H9 (cell line): ENCODE data around the gene DENND10. TPM values are rescaled to one million over a fixed set of nuclear protein-coding genes. Genes with fewer than 3 reads are reported as not detected.
"Not testable (repeated sequence)": the region's sequence is repeated elsewhere in the genome, so short reads cannot be mapped to it uniquely, and the experiment has no call there.

Source experiments
- DNase-seq: peaks from one replicate; pipeline ENCODE4 v3.0.0-alpha.2; 2017
- H2AFZ ChIP-seq: one replicate; pipeline ENCODE4 v1.6.1; 2013; ENCODE audit warnings: mild to moderate bottlenecking, low read length, control low read depth, moderate library complexity
- H2AK5ac ChIP-seq: 2 replicates; pipeline ENCODE4 v1.6.1; 2013; ENCODE audit warnings: low read length, control low read depth, mixed read lengths; ENCODE audit not compliant: insufficient read length
- H2BK120ac ChIP-seq: one replicate; pipeline ENCODE4 v1.6.1; 2013; ENCODE audit warnings: low read depth, mild to moderate bottlenecking, low read length, control low read depth, inconsistent platforms; ENCODE audit not compliant: poor library complexity, severe bottlenecking
- H2BK12ac ChIP-seq: 2 replicates; pipeline ENCODE4 v1.6.1; 2013; ENCODE audit warnings: low read length, control low read depth, mixed read lengths, low read depth; ENCODE audit not compliant: insufficient read length
- H2BK15ac ChIP-seq: 2 replicates; pipeline ENCODE4 v1.6.1; 2013; ENCODE audit warnings: low read depth, low read length, control low read depth
- H2BK20ac ChIP-seq: one replicate; pipeline ENCODE4 v1.6.1; 2013; ENCODE audit warnings: low read depth, mild to moderate bottlenecking, low read length, control low read depth, inconsistent platforms; ENCODE audit not compliant: poor library complexity, severe bottlenecking
- H2BK5ac ChIP-seq: 2 replicates; pipeline ENCODE4 v1.6.1; 2013; ENCODE audit warnings: low read length, control low read depth, mixed read lengths; ENCODE audit not compliant: insufficient read length
- H3K14ac ChIP-seq: 2 replicates; pipeline ENCODE4 v1.6.1; 2013; ENCODE audit warnings: low read length, control low read depth; ENCODE audit not compliant: insufficient read depth
- H3K18ac ChIP-seq: 2 replicates; pipeline ENCODE4 v1.6.1; 2013; ENCODE audit warnings: low read depth, mild to moderate bottlenecking, mixed read lengths, low read length, control low read depth; ENCODE audit not compliant: insufficient read length
- H3K23ac ChIP-seq: 2 replicates; pipeline ENCODE4 v1.6.1; 2013; ENCODE audit warnings: low read length, control low read depth, mixed read lengths, low read depth; ENCODE audit not compliant: insufficient read length
- H3K23me2 ChIP-seq: 2 replicates; pipeline ENCODE4 v1.6.1; 2013; ENCODE audit warnings: low read depth, mild to moderate bottlenecking, mixed read lengths, low read length, control low read depth; ENCODE audit not compliant: insufficient read length, poor library complexity, severe bottlenecking
- H3K27ac ChIP-seq: 2 replicates; pipeline ENCODE4 v1.5.1; 2013; ENCODE audit warnings: low read length, control low read depth, mixed read lengths, low read depth; ENCODE audit not compliant: insufficient read length
- H3K27me3 ChIP-seq: 2 replicates; pipeline ENCODE4 v1.6.1; 2013; ENCODE audit warnings: low read length, control low read depth, inconsistent platforms; ENCODE audit not compliant: insufficient read depth
- H3K4ac ChIP-seq: 2 replicates; pipeline ENCODE4 v1.6.1; 2013; ENCODE audit warnings: low read depth, mild to moderate bottlenecking, control low read depth, inconsistent platforms, low read length, moderate library complexity
- H3K4me1 ChIP-seq: 2 replicates; pipeline ENCODE4 v1.6.1; 2013; ENCODE audit warnings: low read length, control low read depth, inconsistent platforms; ENCODE audit not compliant: insufficient read depth
- H3K4me2 ChIP-seq: 2 replicates; pipeline ENCODE4 v1.6.1; 2013; ENCODE audit warnings: low read length, control low read depth, mixed read lengths; ENCODE audit not compliant: insufficient read length, insufficient read depth
- H3K56ac ChIP-seq: 2 replicates; pipeline ENCODE4 v1.6.1; 2013; ENCODE audit warnings: low read depth, mild to moderate bottlenecking, mixed read lengths, low read length, control low read depth; ENCODE audit not compliant: insufficient read length
- H3K79me1 ChIP-seq: 2 replicates; pipeline ENCODE4 v1.6.1; 2013; ENCODE audit warnings: low read depth, mild to moderate bottlenecking, moderate library complexity, low read length, control low read depth, inconsistent platforms; ENCODE audit not compliant: insufficient read depth, poor library complexity, severe bottlenecking
- H3K79me2 ChIP-seq: 2 replicates; pipeline ENCODE4 v1.6.1; 2013; ENCODE audit warnings: low read length, control low read depth, inconsistent platforms; ENCODE audit not compliant: insufficient read depth
- H3K9ac ChIP-seq: 2 replicates; pipeline ENCODE4 v1.6.1; 2013; ENCODE audit warnings: low read length, control low read depth, mixed read lengths; ENCODE audit not compliant: insufficient read length; ENCODE audit errors: extremely low read depth
- H3K9me3 ChIP-seq: one replicate; pipeline ENCODE4 v1.6.1; 2013; ENCODE audit warnings: low read depth, low read length, inconsistent platforms; ENCODE audit not compliant: control insufficient read depth
- H3T11ph ChIP-seq: one replicate; pipeline ENCODE4 v1.6.1; 2013; ENCODE audit warnings: mild to moderate bottlenecking, low read length, control low read depth, inconsistent platforms
- H4K20me1 ChIP-seq: one replicate; pipeline ENCODE4 v1.6.1; 2013; ENCODE audit not compliant: control insufficient read depth, insufficient read length, insufficient read depth
- H4K5ac ChIP-seq: 2 replicates; pipeline ENCODE4 v1.6.1; 2013; ENCODE audit warnings: low read depth, mild to moderate bottlenecking, mixed read lengths, low read length, control low read depth; ENCODE audit not compliant: insufficient read length
- H4K8ac ChIP-seq: replicated peaks from 2 replicates; pipeline ENCODE4 v1.6.1; 2013; ENCODE audit warnings: low read length, control low read depth, mixed read lengths, low read depth; ENCODE audit not compliant: insufficient read length
- H4K91ac ChIP-seq: 2 replicates; pipeline ENCODE4 v1.6.1; 2013; ENCODE audit warnings: low read depth, mild to moderate bottlenecking, moderate library complexity, mixed read lengths, low read length, control low read depth; ENCODE audit not compliant: insufficient read length
- H3K27ac Mint-ChIP-seq, 3 experiments: 2 replicates in 2 of 3; 3 replicates in 1 of 3; pipeline ENCODE4 v1.8.0; 2020 to 2021; ENCODE audit warnings: mixed read lengths in 3 of 3, mild to moderate bottlenecking in 1 of 3, moderate library complexity in 1 of 3
- H3K27me3 Mint-ChIP-seq: 2 replicates; pipeline ENCODE4 v1.8.0; 2021; ENCODE audit warnings: low read depth, mild to moderate bottlenecking, moderate library complexity, mixed read lengths
- H3K36me3 Mint-ChIP-seq, 3 experiments: 2 replicates in 2 of 3; 3 replicates in 1 of 3; pipeline ENCODE4 v1.8.0; 2020 to 2021; ENCODE audit warnings: low read depth in 3 of 3, mixed read lengths in 3 of 3; ENCODE audit not compliant: insufficient read depth in 1 of 3
- H3K4me1 Mint-ChIP-seq, 2 experiments: 2 replicates each; pipeline ENCODE4 v1.8.0; 2020; ENCODE audit warnings: mixed read lengths in 2 of 2
- H3K4me3 Mint-ChIP-seq, 2 experiments: 2 replicates in 1 of 2; 3 replicates in 1 of 2; pipeline ENCODE4 v1.8.0; 2020 to 2021; ENCODE audit warnings: mild to moderate bottlenecking in 2 of 2, mixed read lengths in 2 of 2, moderate library complexity in 1 of 2
- H3K9me3 Mint-ChIP-seq, 2 experiments: 2 replicates in 1 of 2; 3 replicates in 1 of 2; pipeline ENCODE4 v1.8.0; 2020; ENCODE audit warnings: mild to moderate bottlenecking in 2 of 2, mixed read lengths in 2 of 2, moderate library complexity in 1 of 2
- CTCF ChIP-seq: fragments of 200-600 bp; sonication (generic); conservative IDR thresholded peaks from 3 replicates; pipeline ENCODE4 v1.8.0; 2021; ENCODE audit warnings: antibody characterized with exemption, mild to moderate bottlenecking
- WGBS: extraction: QIAGEN DNeasy Blood & Tissue Kit; methylation state at CpG from one replicate; pipeline ENCODE4 v1.1.7; 2013; ENCODE audit warnings: missing lambda C conversion rate, low lambda C conversion rate, mixed read lengths; ENCODE audit not compliant: insufficient read length; ENCODE audit errors: extremely low coverage; 5-methylcytosine and 5-hydroxymethylcytosine counted together
- total RNA-seq: library from RNA; stranded (reverse); gene quantifications from 2 replicates; pipeline ENCODE4 v1.2.1, GENCODE V29; 2021

DENND10 gene
- total RNA-seq, 1 experiment from 2014 or later: 63.2 TPM

- no peaks in the 10 kb centered on the region for H3K4me1 ChIP-seq
- Mint-ChIP-seq H3K4me1 (no peaks in the 10 kb centered on the region), H3K9me3 (no peaks in the 10 kb centered on the region; a peak in 1 of 5 replicates), H3K4me3 (no peak overlapping the region), H3K36me3 (peaks cover 11 to 44% (median 29%) of the 10 kb centered on the region in 3 experiments), H3K27me3 (no peaks in the 10 kb centered on the region), H3K27ac (no peak overlapping the region)
- no peak overlapping the region for H3K14ac ChIP-seq
- H2BK20ac ChIP-seq: no peak overlapping the region
- H3K9ac ChIP-seq: no peak overlapping the region
- H2BK12ac ChIP-seq: no peak overlapping the region
- H3K9me3 ChIP-seq: no peaks in the 10 kb centered on the region
- H3T11ph ChIP-seq: no peak overlapping the region
- no peak overlapping the region for H3K18ac ChIP-seq
- no peak overlapping the region for H4K5ac ChIP-seq
- no peak overlapping the region for H2BK15ac ChIP-seq
- no peak overlapping the region for H4K8ac ChIP-seq
- no peak overlapping the region for H3K27ac ChIP-seq
- H2AK5ac ChIP-seq: no peak overlapping the region
- H3K23me2 ChIP-seq: no peaks in the 10 kb centered on the region
- no peak overlapping the region for H4K91ac ChIP-seq
- H3K79me1 ChIP-seq: no peaks in the 10 kb centered on the region
- no peak overlapping the region for H2AFZ ChIP-seq
- no peak overlapping the region for H3K23ac ChIP-seq
- no peak overlapping the region for H3K56ac ChIP-seq
- H3K4me2 ChIP-seq: no peak overlapping the region
- H4K20me1 ChIP-seq: no peaks in the 10 kb centered on the region
- TF ChIP-seq CTCF: peak; percentile 50
- H2BK5ac ChIP-seq: no peak overlapping the region
- DNase-seq: no peak
- no CpG with 5 or more reads among the region's 13 CpGs for WGBS
- H2BK120ac ChIP-seq: no peak overlapping the region
- no peaks in the 10 kb centered on the region for H3K27me3 ChIP-seq
- no peaks in the 10 kb centered on the region for H3K79me2 ChIP-seq
- H3K4ac ChIP-seq: no peak overlapping the region
Observed at GRCh38 chr10:119149729-119150128, 45.8 kb downstream of the DENND10 start.

- H3K36me3 Mint-ChIP-seq: peaks cover 14 to 57% (median 34%) of the 10 kb centered on the region in 3 experiments
- H2BK120ac ChIP-seq, H3K4ac ChIP-seq, H3K18ac ChIP-seq, H3K23me2 ChIP-seq, H4K91ac ChIP-seq, H2AFZ ChIP-seq, H2BK12ac ChIP-seq, H3K56ac ChIP-seq, H3K9me3 ChIP-seq, H3K9ac ChIP-seq, H3K9me3 Mint-ChIP-seq, H4K20me1 ChIP-seq, H4K5ac ChIP-seq, H3K4me2 ChIP-seq, H3K27me3 ChIP-seq, H2BK15ac ChIP-seq, H2BK5ac ChIP-seq, H3K27ac ChIP-seq, H3K27ac Mint-ChIP-seq, H2AK5ac ChIP-seq, H3K4me3 Mint-ChIP-seq, H4K8ac ChIP-seq, DNase-seq, H3K23ac ChIP-seq, H3K14ac ChIP-seq, H3K79me1 ChIP-seq, H2BK20ac ChIP-seq, H3K4me1 Mint-ChIP-seq, H3K4me1 ChIP-seq, H3K27me3 Mint-ChIP-seq, H3T11ph ChIP-seq, H3K79me2 ChIP-seq: not testable (repeated sequence)
- WGBS: no CpG with 5 or more reads among the region's 6 CpGs
Observed at GRCh38 chr10:119151601-119152000, 47.7 kb downstream of the DENND10 start.
